GM23248 (cell line): ENCODE measurements around the gene SPR. TPM values are rescaled to one million over a fixed set of nuclear protein-coding genes. Genes with fewer than 3 reads are reported as not detected.
A peak's percentile ranks its signal among the peaks of the same experiment; 100 is the strongest.
"Not testable (repeated sequence)": the region's sequence is repeated elsewhere in the genome, so short reads cannot be mapped to it uniquely, and the experiment has no call there.

ENCODE experiments used
- DNase-seq: peaks from one replicate; pipeline ENCODE4 v3.0.0-alpha.2; 2015
- H2AFZ ChIP-seq: fragments of 200-600 bp; sonication (generic); 2 replicates; pipeline ENCODE4 v1.6.1; 2016; ENCODE audit warnings: antibody characterized with exemption
- H3F3A ChIP-seq: fragments of 200-600 bp; sonication (generic); 2 replicates; pipeline ENCODE4 v1.6.1; 2016; ENCODE audit warnings: mild to moderate bottlenecking, antibody characterized with exemption, mixed run types; ENCODE audit not compliant: insufficient read depth
- H3K27ac ChIP-seq: fragments of 200-600 bp; sonication (generic); 2 replicates; pipeline ENCODE4 v1.5.1; 2016; ENCODE audit warnings: mild to moderate bottlenecking
- H3K27me3 ChIP-seq: fragments of 200-600 bp; sonication (generic); replicated peaks from 2 replicates; pipeline ENCODE4 v1.6.1; 2016; ENCODE audit warnings: mild to moderate bottlenecking; ENCODE audit not compliant: insufficient read depth
- H3K36me3 ChIP-seq: fragments of 200-600 bp; sonication (generic); 2 replicates; pipeline ENCODE4 v1.6.1; 2016; ENCODE audit warnings: low read depth, mild to moderate bottlenecking
- H3K4me1 ChIP-seq: fragments of 200-600 bp; sonication (generic); 2 replicates; pipeline ENCODE4 v1.6.1; 2016; ENCODE audit warnings: mild to moderate bottlenecking; ENCODE audit not compliant: insufficient read depth
- H3K4me2 ChIP-seq: fragments of 200-600 bp; sonication (generic); one replicate; pipeline ENCODE4 v1.6.1; 2016; ENCODE audit warnings: mild to moderate bottlenecking; ENCODE audit not compliant: unreplicated experiment
- H3K4me3 ChIP-seq: fragments of 200-600 bp; sonication (generic); 2 replicates; pipeline ENCODE4 v1.5.1; 2016; ENCODE audit warnings: mild to moderate bottlenecking
- H3K79me2 ChIP-seq: fragments of 200-600 bp; sonication (generic); 2 replicates; pipeline ENCODE4 v1.6.1; 2016; ENCODE audit warnings: mild to moderate bottlenecking; ENCODE audit not compliant: insufficient read depth
- H3K9ac ChIP-seq: fragments of 200-600 bp; sonication (generic); 2 replicates; pipeline ENCODE4 v1.6.1; 2016; ENCODE audit warnings: mild to moderate bottlenecking
- H3K9me2 ChIP-seq: fragments of 200-600 bp; sonication (generic); 2 replicates; pipeline ENCODE4 v1.6.1; 2016; ENCODE audit warnings: mixed run types, mild to moderate bottlenecking, moderate library complexity; ENCODE audit not compliant: insufficient read depth
- H3K9me3 ChIP-seq: fragments of 200-600 bp; sonication (generic); one replicate; pipeline ENCODE4 v1.6.1; 2017; ENCODE audit warnings: low read depth
- H4K20me1 ChIP-seq: fragments of 200-600 bp; sonication (generic); 2 replicates; pipeline ENCODE4 v1.6.0; 2016; ENCODE audit not compliant: insufficient read depth
- EZH2 ChIP-seq: fragments of 200-600 bp; sonication (generic); IDR thresholded peaks from 2 replicates; pipeline ENCODE4 v1.6.1; 2018; ENCODE audit warnings: antibody characterized with exemption, mild to moderate bottlenecking; ENCODE audit not compliant: insufficient read depth, poor library complexity, severe bottlenecking
- EZH2phosphoT487 ChIP-seq: fragments of 200-600 bp; sonication (generic); IDR thresholded peaks from 2 replicates; pipeline ENCODE4 v1.6.1; 2018; ENCODE audit warnings: antibody characterized with exemption, moderate library complexity, mild to moderate bottlenecking, low read depth; ENCODE audit not compliant: insufficient read depth
- WGBS, 2 experiments: methylation state at CpG; one replicate each; pipeline ENCODE4 v1.1.6; 2015 to 2017; ENCODE audit warnings: low lambda C conversion rate in 2 of 2, low coverage in 1 of 2; ENCODE audit errors: missing lambda C conversion rate in 2 of 2; 5-methylcytosine and 5-hydroxymethylcytosine counted together
- in situ Hi-C: fragments of 300-500 bp; cut with MboI; formaldehyde crosslinking; loops from 2 replicates; pipeline ENCODE4 v1.15.0; 2020
- polyA plus RNA-seq: library from polyadenylated mRNA; unstranded; fragments of >200 nt; fragmentation: Nextera tagmentation; extraction: Ambion mirVana; gene quantifications from 2 replicates; pipeline ENCODE4 v1.2.1, GENCODE V29; 2016
- total RNA-seq: library from RNA; depleted of rRNA; stranded (reverse); fragments of >200 nt; shearing (Covaris generic); gene quantifications from 2 replicates; pipeline ENCODE4 v1.2.3, GENCODE V29; 2014

Gene SPR
- total and polyA plus RNA-seq, 2 experiments from 2014 or later = 17.1 to 21.1 TPM

DNA sequence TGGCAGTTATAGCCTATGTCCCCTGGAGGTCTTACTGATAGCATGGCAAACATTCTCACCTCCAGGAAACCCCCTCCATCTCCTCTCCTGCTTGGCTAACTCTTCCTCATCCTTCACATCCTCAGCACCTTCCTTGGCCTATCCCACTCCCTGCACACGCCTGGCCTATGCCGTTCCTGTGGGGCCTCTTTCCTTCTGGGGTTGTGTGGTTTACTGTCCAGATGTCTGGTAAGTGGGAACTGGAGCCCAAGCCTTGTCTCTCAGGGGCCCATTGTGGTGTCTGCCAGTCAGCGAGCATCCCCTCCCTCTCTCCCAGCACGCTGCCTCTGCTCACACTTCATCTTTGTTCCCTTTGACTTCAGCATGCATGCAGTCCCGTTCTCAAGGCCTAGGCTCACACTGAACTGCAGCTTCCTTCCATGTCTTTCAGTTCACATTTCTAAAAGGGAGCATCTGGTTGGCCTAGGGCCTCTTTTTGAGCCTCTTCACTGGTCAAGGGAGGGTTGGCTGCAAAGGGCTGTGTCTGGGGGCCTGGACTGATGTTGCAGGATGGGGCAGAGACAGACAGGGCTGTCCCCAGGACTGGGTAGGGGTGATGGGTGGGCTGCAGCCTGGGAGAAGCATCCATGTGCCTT lies 13.1 kb downstream of the SPR start:
- no peaks in the 10 kb centered on the region for H4K20me1 ChIP-seq
- no peak overlapping the region for H2AFZ ChIP-seq
- in situ Hi-C loops = no loop called here
- no peak for TF ChIP-seq EZH2
- TF ChIP-seq EZH2phosphoT487 = no peak
- H3K36me3 ChIP-seq = no peaks in the 10 kb centered on the region
- H3K27ac ChIP-seq = no peak overlapping the region
- WGBS, 2 experiments = 47 to 60% methylated on average over 5 of the region's 5 CpGs
- H3K9ac ChIP-seq = no peak overlapping the region
- no peaks in the 10 kb centered on the region for H3K9me3 ChIP-seq
- H3K4me3 ChIP-seq = no peak overlapping the region
- 0 out of 2 replicates have a peak, but pooled peaks cover 6% of the 10 kb centered on the region for H3K4me1 ChIP-seq
- H3K9me2 ChIP-seq = no peaks in the 10 kb centered on the region
- peaks cover 64% of the 10 kb centered on the region for H3K27me3 ChIP-seq
- no peak for DNase-seq
- H3K79me2 ChIP-seq = no peaks in the 10 kb centered on the region
- H3K4me2 ChIP-seq = no peak overlapping the region
- H3F3A ChIP-seq = no peaks in the 10 kb centered on the region

DNA sequence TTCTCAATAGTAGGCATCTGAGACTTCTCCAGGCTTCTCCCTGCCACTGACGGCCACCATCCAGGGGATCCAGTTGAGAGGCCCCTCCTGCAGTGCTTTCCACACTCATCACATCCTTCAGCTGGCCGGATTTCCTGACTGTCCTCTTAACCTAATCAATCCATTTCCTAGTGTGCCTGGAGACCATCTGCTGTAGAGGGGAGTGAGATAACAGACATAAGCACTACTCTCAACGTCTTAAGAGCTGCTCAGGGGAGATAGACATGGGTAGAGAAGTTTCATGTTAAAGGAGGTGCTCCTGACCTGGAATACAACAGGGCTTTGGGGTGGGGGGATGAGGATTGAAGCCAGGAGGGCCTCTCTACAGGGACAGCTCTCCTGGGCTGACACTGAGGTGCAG lies 14.2 kb downstream of the SPR start:
- in situ Hi-C loops = no loop called here
- Histone ChIP-seq H3K27me3 (peaks cover 72% of the 10 kb centered on the region), H3K4me3 (no peak overlapping the region), H3K9me2 (no peaks in the 10 kb centered on the region), H3K4me1 (no peaks in the 10 kb centered on the region), H3K36me3 (no peaks in the 10 kb centered on the region), H3K79me2 (no peaks in the 10 kb centered on the region), H3K9ac (no peak overlapping the region), H4K20me1 (no peaks in the 10 kb centered on the region), H3K4me2 (no peak overlapping the region), H3K27ac (no peak overlapping the region), H3F3A (no peaks in the 10 kb centered on the region), H2AFZ (no peak overlapping the region), H3K9me3 (no peaks in the 10 kb centered on the region)
- WGBS, 2 experiments = 21 to 47% methylated on average over 3 of the region's 3 CpGs
- no peak for DNase-seq
- no peak for TF ChIP-seq EZH2phosphoT487

DNA sequence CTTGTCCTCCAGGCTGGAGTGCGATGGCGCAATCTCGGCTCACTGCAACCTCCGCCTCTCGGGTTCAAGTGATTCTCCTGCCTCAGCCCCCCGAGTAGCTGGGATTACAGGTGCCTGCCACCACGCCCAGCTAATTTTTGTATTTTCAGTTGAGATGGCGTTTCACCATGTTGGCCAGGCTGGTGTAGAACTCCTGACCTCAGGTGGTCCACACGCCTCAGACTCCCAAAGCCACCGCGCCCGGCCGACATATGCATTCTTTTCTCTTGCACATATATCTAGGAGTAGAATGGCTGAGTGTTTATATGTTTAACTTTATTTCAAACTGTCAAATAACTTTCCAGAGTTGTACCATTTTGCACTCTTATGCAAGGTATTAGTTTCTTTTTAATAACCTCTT lies 20.2 kb downstream of the SPR start:
- H3K9ac ChIP-seq, H3K4me3 ChIP-seq, H3K4me1 ChIP-seq, DNase-seq, H3K9me2 ChIP-seq, H4K20me1 ChIP-seq, H3K9me3 ChIP-seq, H3K4me2 ChIP-seq, H3K27ac ChIP-seq, H2AFZ ChIP-seq, H3K36me3 ChIP-seq, H3K79me2 ChIP-seq, H3F3A ChIP-seq, in situ Hi-C loops: not testable (repeated sequence)
- peaks cover 88% of the 10 kb centered on the region for H3K27me3 ChIP-seq
- WGBS, 2 experiments = 79 to 84% methylated on average over 13 of the region's 13 CpGs

DNA sequence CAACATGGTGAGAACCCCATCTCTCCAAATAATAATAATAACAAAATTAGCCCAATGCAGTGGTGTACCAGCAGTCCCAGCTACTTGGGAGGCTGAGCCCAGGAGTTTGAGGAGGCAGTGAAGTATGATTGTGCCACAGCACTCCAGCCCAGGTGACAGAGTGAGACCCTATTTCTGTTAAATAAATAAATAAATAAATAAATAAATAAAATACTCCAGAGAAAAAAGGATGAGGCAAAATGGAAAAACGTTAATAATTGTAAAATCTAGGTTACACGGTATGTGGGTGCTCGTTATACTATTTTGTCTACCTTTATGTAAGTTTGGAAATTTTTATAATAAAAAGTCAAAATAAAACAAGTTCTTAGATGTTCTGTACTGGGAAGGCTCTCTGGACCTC lies 21.5 kb downstream of the SPR start:
- WGBS, 2 experiments = 54 to 57% methylated on average over 3 of the region's 3 CpGs
- no peak overlapping the region for H3K27ac ChIP-seq
- H3K4me3 ChIP-seq = no peak overlapping the region
- no peaks in the 10 kb centered on the region for H3K36me3 ChIP-seq
- H2AFZ ChIP-seq = no peak overlapping the region
- H3K27me3 ChIP-seq = peaks cover 87% of the 10 kb centered on the region
- DNase-seq = no peak
- no peaks in the 10 kb centered on the region for H3K4me1 ChIP-seq
- H3K9ac ChIP-seq = no peak overlapping the region
- H4K20me1 ChIP-seq = no peaks in the 10 kb centered on the region
- H3K79me2 ChIP-seq = no peaks in the 10 kb centered on the region
- no peak overlapping the region for H3K4me2 ChIP-seq
- H3F3A ChIP-seq = no peaks in the 10 kb centered on the region
- in situ Hi-C loops = no loop called here
- no peaks in the 10 kb centered on the region for H3K9me2 ChIP-seq
- no peaks in the 10 kb centered on the region for H3K9me3 ChIP-seq
- TF ChIP-seq EZH2 (no peak), EZH2phosphoT487 (no peak)

DNA sequence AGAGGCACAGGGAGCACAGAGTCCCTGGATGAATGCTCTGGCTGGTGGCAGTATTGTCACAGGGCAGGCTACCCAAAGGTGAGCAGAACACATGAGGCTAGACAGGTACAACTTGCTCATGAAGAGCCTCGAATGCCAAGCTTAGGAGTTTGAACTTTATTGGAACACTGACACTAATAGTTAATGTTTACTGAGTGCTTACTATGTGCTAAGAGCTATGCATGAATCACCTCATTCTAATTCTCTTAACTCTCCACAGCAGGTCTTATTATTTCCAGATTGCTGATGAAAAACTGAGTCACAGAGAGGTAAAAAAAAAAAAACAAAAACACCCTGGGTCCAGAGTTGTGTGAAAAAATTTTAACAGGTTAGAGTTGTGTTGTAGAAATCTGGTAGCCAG lies 24.0 kb downstream of the SPR start:
- no peak overlapping the region for H2AFZ ChIP-seq
- no peaks in the 10 kb centered on the region for H4K20me1 ChIP-seq
- no peak overlapping the region for H3K4me2 ChIP-seq
- H3K27ac ChIP-seq = no peak overlapping the region
- no peaks in the 10 kb centered on the region for H3K9me2 ChIP-seq
- no peak overlapping the region for H3K9ac ChIP-seq
- no peaks in the 10 kb centered on the region for H3F3A ChIP-seq
- peaks cover 87% of the 10 kb centered on the region for H3K27me3 ChIP-seq
- H3K4me3 ChIP-seq = no peak overlapping the region
- no peak for TF ChIP-seq EZH2
- TF ChIP-seq EZH2phosphoT487 = no peak
- H3K4me1 ChIP-seq = no peaks in the 10 kb centered on the region
- 0 to 5% methylated on average over 1 of the region's 1 CpG for WGBS, 2 experiments
- peak; percentile 70 for DNase-seq
- H3K79me2 ChIP-seq = no peaks in the 10 kb centered on the region
- H3K36me3 ChIP-seq = no peaks in the 10 kb centered on the region
- in situ Hi-C loops = no loop called here
- H3K9me3 ChIP-seq = no peaks in the 10 kb centered on the region
